ENCODE measurements around the gene PPP1R14D.

GRCh38 chr15:40855706-40856234, 27.3 kb upstream of the PPP1R14D start:
- TF ChIP-seq CTCF (IDR thresholded peaks at IDR 0.05; ENCODE audit: low read depth, low read length) (no peak), MAX (IDR thresholded peaks at IDR 0.05; ENCODE audit: low read depth, low read length) (no peak)
